GM12878 (cell line): Measurements from ENCODE around the gene PIEZO2. TPM values are rescaled to one million over a fixed set of nuclear protein-coding genes. Genes with fewer than 3 reads are reported as not detected.
A peak's percentile ranks its signal among the peaks of the same experiment; 100 is the strongest.

Source experiments
- BCL11A ChIP-seq: IDR thresholded peaks from 2 replicates; pipeline ENCODE4 v1.6.1; 2011; ENCODE audit warnings: low read depth, low read length
- CBX3 ChIP-seq: fragments of 200-600 bp; sonication (generic); IDR thresholded peaks from 2 replicates; pipeline ENCODE4 v1.6.1; 2016; ENCODE audit warnings: low read depth, borderline replicate concordance
- CEBPB ChIP-seq, 2 experiments: fragments of 150-350 bp in 1 of 2; IDR thresholded peaks; 2 replicates each; pipeline ENCODE4 v1.6.1; 2012 to 2014; ENCODE audit warnings: low read depth in 2 of 2, low read length in 2 of 2, borderline replicate concordance in 1 of 2, inconsistent platforms in 1 of 2
- CREB1 ChIP-seq: IDR thresholded peaks from 2 replicates; pipeline ENCODE4 v1.6.1; 2012; ENCODE audit warnings: low read depth, mild to moderate bottlenecking, inconsistent platforms
- CREM ChIP-seq: IDR thresholded peaks from 2 replicates; pipeline ENCODE4 v1.6.1; 2014; ENCODE audit warnings: antibody characterized with exemption, low read depth
- EZH2 ChIP-seq: IDR thresholded peaks from 2 replicates; pipeline ENCODE4 v1.6.1; 2012; ENCODE audit warnings: low read depth, mild to moderate bottlenecking, control low read depth, inconsistent platforms, low read length, borderline replicate concordance; ENCODE audit not compliant: control insufficient read depth
- HCFC1 ChIP-seq: fragments of 150-350 bp; IDR thresholded peaks from 2 replicates; pipeline ENCODE4 v1.6.1; 2014; ENCODE audit warnings: low read length
- HDAC6 ChIP-seq: fragments of 200-600 bp; sonication (generic); IDR thresholded peaks from one replicate; pipeline ENCODE4 v1.8.0; 2017; ENCODE audit warnings: antibody characterized with exemption; ENCODE audit not compliant: unreplicated experiment
- HDGF ChIP-seq: fragments of 450-650 bp; IDR thresholded peaks from 2 replicates; pipeline ENCODE4 v1.6.1; 2016; ENCODE audit warnings: antibody characterized with exemption
- IKZF2 ChIP-seq, 2 experiments: fragments of 450-650 bp; IDR thresholded peaks; 2 replicates each; pipeline ENCODE4 v1.6.1; 2017; ENCODE audit warnings: mild to moderate bottlenecking in 2 of 2, moderate library complexity in 2 of 2
- MEF2B ChIP-seq: fragments of 450-650 bp; IDR thresholded peaks from 2 replicates; pipeline ENCODE4 v1.6.1; 2018; ENCODE audit warnings: mild to moderate bottlenecking, moderate library complexity; ENCODE audit not compliant: partially characterized antibody, poor library complexity, severe bottlenecking
- MTA3 ChIP-seq: IDR thresholded peaks from 2 replicates; pipeline ENCODE4 v1.6.1; 2012; ENCODE audit warnings: low read length, inconsistent platforms, borderline replicate concordance
- NR2C1 ChIP-seq: fragments of 450-650 bp; IDR thresholded peaks from 2 replicates; pipeline ENCODE4 v1.6.1; 2017; ENCODE audit warnings: antibody characterized with exemption, mild to moderate bottlenecking, moderate library complexity
- NR2F1 ChIP-seq: fragments of 450-650 bp; conservative IDR thresholded peaks from 2 replicates; pipeline ENCODE4 v1.6.1; 2017; ENCODE audit warnings: mild to moderate bottlenecking
- PAX8 ChIP-seq: fragments of 450-650 bp; IDR thresholded peaks from 2 replicates; pipeline ENCODE4 v1.6.1; 2017; ENCODE audit warnings: mild to moderate bottlenecking, moderate library complexity
- SMARCA5 ChIP-seq: fragments of 450-650 bp; IDR thresholded peaks from 2 replicates; pipeline ENCODE4 v1.6.1; 2017; ENCODE audit warnings: mild to moderate bottlenecking
- SPI1 ChIP-seq: IDR thresholded peaks from 2 replicates; pipeline ENCODE4 v1.6.1; 2011; ENCODE audit warnings: low read depth, mild to moderate bottlenecking, low read length, moderate library complexity, borderline replicate concordance; ENCODE audit not compliant: insufficient read depth
- SREBF1 ChIP-seq: IDR thresholded peaks from 2 replicates; pipeline ENCODE4 v1.6.1; 2012; ENCODE audit warnings: mild to moderate bottlenecking, low read length
- ZNF24 ChIP-seq: fragments of 450-650 bp; IDR thresholded peaks from 2 replicates; pipeline ENCODE4 v1.6.1; 2017; ENCODE audit warnings: antibody characterized with exemption, mild to moderate bottlenecking
- ZNF274 ChIP-seq: IDR thresholded peaks from one replicate; pipeline ENCODE4 v1.8.0; 2011; ENCODE audit not compliant: insufficient read length, insufficient read depth
- ZNF622 ChIP-seq: fragments of 450-650 bp; IDR thresholded peaks from 2 replicates; pipeline ENCODE4 v1.6.1; 2017; ENCODE audit warnings: mild to moderate bottlenecking, inconsistent platforms
- polyA plus RNA-seq, 11 experiments: library from polyadenylated mRNA; depleted of rRNA in 4 of 11; unstranded in 6 of 11; stranded (reverse) in 5 of 11; fragments of >200 nt; fragmentation: Nextera tagmentation in 4 of 11; fragmentation: Illumina TruSeq in 1 of 11; extraction: Ambion mirVana in 4 of 11; extraction: Trizol in 1 of 11; gene quantifications; 1 replicate in 1 of 11; 2 replicates in 10 of 11; pipeline versions ENCODE4 v1.2.1 to v1.2.3, GENCODE V29; 2011 to 2016; ENCODE audit warnings: inconsistent platforms in 2 of 11, missing spikeins in 2 of 11, low read depth in 1 of 11
- total RNA-seq, 4 experiments: library from RNA; depleted of rRNA in 3 of 4; stranded (reverse); fragments of >200 nt in 3 of 4; fragmentation: Illumina TruSeq in 1 of 4; extraction: Trizol in 1 of 4; gene quantifications; 2 replicates each; pipeline versions ENCODE4 v1.2.1 to v1.2.3, GENCODE V29; 2013 to 2021
- TF ChIP-seq, protein P1 (sequence below): fragments of 450-650 bp; IDR thresholded peaks from 2 replicates; pipeline ENCODE4 v1.6.1; 2017; ENCODE audit warnings: low read depth, mild to moderate bottlenecking, moderate library complexity
- TF ChIP-seq, protein P2 (sequence below): fragments of 150-350 bp; IDR thresholded peaks from 2 replicates; pipeline ENCODE4 v1.6.1; 2014; ENCODE audit warnings: mild to moderate bottlenecking, low read depth, low read length
- TF ChIP-seq, protein P3 (sequence below): IDR thresholded peaks from 2 replicates; pipeline ENCODE4 v1.6.1; 2012; ENCODE audit warnings: low read depth, low read length, improper control_type of control experiment
- TF ChIP-seq, protein P4 (sequence below): fragments of 450-650 bp; formaldehyde crosslinking; IDR thresholded peaks from 2 replicates; pipeline ENCODE4 v1.5.0; 2022; ENCODE audit warnings: mild to moderate bottlenecking, missing genetic modification characterization

Gene PIEZO2
- total and polyA plus RNA-seq, 10 of the 15 experiments (the other 5 are each of a cell fraction or from before 2014, with no cell fraction given) = 6.7 to 42.3 (median 27.4) TPM

DNA sequence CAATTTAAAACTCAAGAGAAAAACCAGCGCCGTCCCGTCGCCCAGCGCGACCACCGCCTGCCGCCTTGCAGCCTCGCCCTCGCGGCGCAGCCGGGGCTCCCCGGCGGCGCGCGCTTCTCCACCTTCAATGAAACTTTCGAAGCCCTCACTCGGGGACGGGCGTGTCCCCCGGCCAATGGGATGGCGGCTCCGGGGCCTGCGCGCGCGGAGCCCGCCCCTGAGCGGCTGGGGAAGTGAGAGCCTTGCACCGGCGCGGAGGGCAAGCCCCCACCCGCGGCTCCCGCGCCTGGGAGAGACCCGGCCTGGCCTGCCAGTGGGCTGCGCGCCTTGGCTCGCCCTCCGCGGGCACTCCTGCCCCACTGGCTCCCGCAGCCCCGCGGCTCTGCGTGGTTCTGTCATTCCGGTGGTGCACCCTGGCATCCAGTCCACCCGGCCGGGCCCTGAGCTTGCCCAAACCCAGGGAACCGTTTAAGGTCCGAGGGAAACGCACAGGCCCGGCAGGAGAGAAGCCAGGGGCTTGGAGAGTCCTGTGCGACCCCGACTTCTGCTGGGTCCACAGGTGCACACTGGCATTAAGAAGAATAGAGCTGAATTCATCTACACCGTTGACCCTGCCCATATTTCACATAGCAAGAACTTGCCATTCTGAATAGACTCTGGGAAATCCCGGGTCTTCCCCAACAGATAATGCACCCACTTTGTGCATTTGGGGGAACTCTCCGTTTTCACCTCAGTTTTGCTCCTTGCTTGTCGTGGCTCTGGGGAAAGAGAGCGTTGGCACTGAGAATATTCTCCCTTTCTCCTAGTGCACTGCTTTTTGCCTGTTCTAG lies at the start of gene PIEZO2 (continued):
- TF ChIP-seq SMARCA5 (peak; percentile 67), HDAC6 (peak; percentile 84), HDGF (no peak), ZNF24 (no peak), PAX8 (no peak), HCFC1 (0 out of 2 replicates have a peak, but pooled peaks have one; percentile 13), EZH2 (no peak), NR2C1 (no peak), CEBPB (IDR thresholded peaks at IDR 0.05; ENCODE audit: borderline replicate concordance in 1 of 2, low read depth in 2 of 2, low read length in 2 of 2) (no peak), CREM (0 out of 2 replicates have a peak, but pooled peaks have one; percentile 10), BCL11A (0 out of 2 replicates have a peak, but pooled peaks have one; percentile 6), CREB1 (peak; percentile 38; the same call in 1 of the 2 replicates), MTA3 (peak; percentile 80; the same call in 1 of the 2 replicates), SPI1 (peak; percentile 90), IKZF2 (IDR thresholded peaks at IDR 0.05) (peak in 1 of 2 experiments; percentile 28; a peak in 1 of 4 replicates), MEF2B (peak; percentile 25), CBX3 (no peak), SREBF1 (no peak), ZNF274 (no peak), ZNF622 (no peak), NR2F1 (no peak; the same call in 1 of the 2 replicates)
- TF ChIP-seq, protein P1, sequence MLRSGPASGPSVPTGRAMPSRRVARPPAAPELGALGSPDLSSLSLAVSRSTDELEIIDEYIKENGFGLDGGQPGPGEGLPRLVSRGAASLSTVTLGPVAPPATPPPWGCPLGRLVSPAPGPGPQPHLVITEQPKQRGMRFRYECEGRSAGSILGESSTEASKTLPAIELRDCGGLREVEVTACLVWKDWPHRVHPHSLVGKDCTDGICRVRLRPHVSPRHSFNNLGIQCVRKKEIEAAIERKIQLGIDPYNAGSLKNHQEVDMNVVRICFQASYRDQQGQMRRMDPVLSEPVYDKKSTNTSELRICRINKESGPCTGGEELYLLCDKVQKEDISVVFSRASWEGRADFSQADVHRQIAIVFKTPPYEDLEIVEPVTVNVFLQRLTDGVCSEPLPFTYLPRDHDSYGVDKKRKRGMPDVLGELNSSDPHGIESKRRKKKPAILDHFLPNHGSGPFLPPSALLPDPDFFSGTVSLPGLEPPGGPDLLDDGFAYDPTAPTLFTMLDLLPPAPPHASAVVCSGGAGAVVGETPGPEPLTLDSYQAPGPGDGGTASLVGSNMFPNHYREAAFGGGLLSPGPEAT = peak; percentile 90
- TF ChIP-seq, protein P2, sequence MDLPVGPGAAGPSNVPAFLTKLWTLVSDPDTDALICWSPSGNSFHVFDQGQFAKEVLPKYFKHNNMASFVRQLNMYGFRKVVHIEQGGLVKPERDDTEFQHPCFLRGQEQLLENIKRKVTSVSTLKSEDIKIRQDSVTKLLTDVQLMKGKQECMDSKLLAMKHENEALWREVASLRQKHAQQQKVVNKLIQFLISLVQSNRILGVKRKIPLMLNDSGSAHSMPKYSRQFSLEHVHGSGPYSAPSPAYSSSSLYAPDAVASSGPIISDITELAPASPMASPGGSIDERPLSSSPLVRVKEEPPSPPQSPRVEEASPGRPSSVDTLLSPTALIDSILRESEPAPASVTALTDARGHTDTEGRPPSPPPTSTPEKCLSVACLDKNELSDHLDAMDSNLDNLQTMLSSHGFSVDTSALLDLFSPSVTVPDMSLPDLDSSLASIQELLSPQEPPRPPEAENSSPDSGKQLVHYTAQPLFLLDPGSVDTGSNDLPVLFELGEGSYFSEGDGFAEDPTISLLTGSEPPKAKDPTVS = no peak
- TF ChIP-seq, protein P3, sequence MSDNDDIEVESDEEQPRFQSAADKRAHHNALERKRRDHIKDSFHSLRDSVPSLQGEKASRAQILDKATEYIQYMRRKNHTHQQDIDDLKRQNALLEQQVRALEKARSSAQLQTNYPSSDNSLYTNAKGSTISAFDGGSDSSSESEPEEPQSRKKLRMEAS = peak; percentile 58
- TF ChIP-seq, protein P4, sequence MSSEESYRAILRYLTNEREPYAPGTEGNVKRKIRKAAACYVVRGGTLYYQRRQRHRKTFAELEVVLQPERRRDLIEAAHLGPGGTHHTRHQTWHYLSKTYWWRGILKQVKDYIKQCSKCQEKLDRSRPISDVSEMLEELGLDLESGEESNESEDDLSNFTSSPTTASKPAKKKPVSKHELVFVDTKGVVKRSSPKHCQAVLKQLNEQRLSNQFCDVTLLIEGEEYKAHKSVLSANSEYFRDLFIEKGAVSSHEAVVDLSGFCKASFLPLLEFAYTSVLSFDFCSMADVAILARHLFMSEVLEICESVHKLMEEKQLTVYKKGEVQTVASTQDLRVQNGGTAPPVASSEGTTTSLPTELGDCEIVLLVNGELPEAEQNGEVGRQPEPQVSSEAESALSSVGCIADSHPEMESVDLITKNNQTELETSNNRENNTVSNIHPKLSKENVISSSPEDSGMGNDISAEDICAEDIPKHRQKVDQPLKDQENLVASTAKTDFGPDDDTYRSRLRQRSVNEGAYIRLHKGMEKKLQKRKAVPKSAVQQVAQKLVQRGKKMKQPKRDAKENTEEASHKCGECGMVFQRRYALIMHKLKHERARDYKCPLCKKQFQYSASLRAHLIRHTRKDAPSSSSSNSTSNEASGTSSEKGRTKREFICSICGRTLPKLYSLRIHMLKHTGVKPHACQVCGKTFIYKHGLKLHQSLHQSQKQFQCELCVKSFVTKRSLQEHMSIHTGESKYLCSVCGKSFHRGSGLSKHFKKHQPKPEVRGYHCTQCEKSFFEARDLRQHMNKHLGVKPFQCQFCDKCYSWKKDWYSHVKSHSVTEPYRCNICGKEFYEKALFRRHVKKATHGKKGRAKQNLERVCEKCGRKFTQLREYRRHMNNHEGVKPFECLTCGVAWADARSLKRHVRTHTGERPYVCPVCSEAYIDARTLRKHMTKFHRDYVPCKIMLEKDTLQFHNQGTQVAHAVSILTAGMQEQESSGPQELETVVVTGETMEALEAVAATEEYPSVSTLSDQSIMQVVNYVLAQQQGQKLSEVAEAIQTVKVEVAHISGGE = no peak
